Measurements from ENCODE around the gene OR13C9. TPM values are rescaled to one million over a fixed set of nuclear protein-coding genes. Genes with fewer than 3 reads are reported as not detected.
"Not testable (repeated sequence)": the region's sequence is repeated elsewhere in the genome, so short reads cannot be mapped to it uniquely, and the experiment has no call there.

The OR13C9 gene
- total and polyA plus RNA-seq, 2 donors (not counting 3 experiments of a cell fraction or from before 2014, with no cell fraction given) = not detected

GRCh38 chr9:104635456-104635855, 17.5 kb upstream of the OR13C9 start:
- no peak for DNase-seq (ENCODE audit: low read depth, low spot score)
- CTCF ChIA-PET = no interaction called here
- Histone ChIP-seq H3K4me2 (ENCODE audit: insufficient read depth, low read length) (no peak overlapping the region), H4K20me1 (replicated peaks; ENCODE audit: control insufficient read depth, extremely low read depth, insufficient read depth, low read length) (no peaks in the 10 kb centered on the region), H3K79me2 (ENCODE audit: control insufficient read depth, insufficient read depth, low read length) (no peaks in the 10 kb centered on the region), H3K9ac (replicated peaks; ENCODE audit: extremely low read depth, insufficient read depth, low read length) (no peak overlapping the region), H2AFZ (ENCODE audit: low read depth, low read length) (no peak overlapping the region), H3K27me3 (ENCODE audit: control insufficient read depth in 2 of 2, insufficient read depth in 2 of 2, low read length in 2 of 2) (no peaks in the 10 kb centered on the region), H3K27ac (ENCODE audit: insufficient read depth, low read depth, low read length) (no peak overlapping the region), H3K9me3 (replicated peaks; ENCODE audit: control insufficient read depth, insufficient read depth, low read length) (peaks cover 6% of the 10 kb centered on the region), H3K4me3 (replicated peaks in 1 of 3; ENCODE audit: insufficient read depth in 1 of 3, low read depth in 1 of 3, low read length in 3 of 3) (no peak overlapping the region), H3K36me3 (ENCODE audit: control insufficient read depth in 2 of 2, extremely low read depth in 1 of 2, insufficient read depth in 2 of 2, low read length in 2 of 2) (no peaks in the 10 kb centered on the region), H3K4me1 (ENCODE audit: control insufficient read depth, extremely low read depth, insufficient read depth, low read length) (no peaks in the 10 kb centered on the region), H3K9me1 (replicated peaks; ENCODE audit: control insufficient read depth, extremely low read depth, insufficient read depth, low read length) (no peaks in the 10 kb centered on the region)
- FAIRE-seq = no peak
- BruUV-seq (replicated peaks) = no TSS peak
- dilution Hi-C loops (cut with MboI; ENCODE audit: extremely low pct_ligation_motif_present, low sequenced_read_pairs) = no loop called here
- intact Hi-C loops (cut with micrococcal nuclease) = no loop called here
- no peak for TF ChIP-seq GATA2 (IDR thresholded peaks at IDR 0.05; ENCODE audit: insufficient read depth, insufficient read length, low read depth, low read length)
- TF ChIP-seq POLR2A (IDR thresholded peaks at IDR 0.05; ENCODE audit: low read depth, low read length) = no peak
- no peak for TF ChIP-seq FOS (IDR thresholded peaks at IDR 0.05; ENCODE audit: borderline replicate concordance, insufficient read depth, low read length)
- POLR2A ChIA-PET = no interaction called here

- FAIRE-seq = no peak
- dilution Hi-C loops (cut with MboI; ENCODE audit: extremely low pct_ligation_motif_present, low sequenced_read_pairs) (no loop called here), intact Hi-C loops (cut with micrococcal nuclease) (no loop called here)
- Histone ChIP-seq H3K79me2 (ENCODE audit: control insufficient read depth, insufficient read depth, low read length) (no peaks in the 10 kb centered on the region), H3K9me3 (replicated peaks; ENCODE audit: control insufficient read depth, insufficient read depth, low read length) (peaks cover 6% of the 10 kb centered on the region), H4K20me1 (replicated peaks; ENCODE audit: control insufficient read depth, extremely low read depth, insufficient read depth, low read length) (no peaks in the 10 kb centered on the region), H3K4me3 (replicated peaks in 1 of 3; ENCODE audit: insufficient read depth in 1 of 3, low read depth in 1 of 3, low read length in 3 of 3) (no peak overlapping the region), H3K27ac (ENCODE audit: insufficient read depth, low read depth, low read length) (no peak overlapping the region), H3K9me1 (replicated peaks; ENCODE audit: control insufficient read depth, extremely low read depth, insufficient read depth, low read length) (no peaks in the 10 kb centered on the region), H3K9ac (replicated peaks; ENCODE audit: extremely low read depth, insufficient read depth, low read length) (no peak overlapping the region), H2AFZ (ENCODE audit: low read depth, low read length) (no peak overlapping the region), H3K4me1 (ENCODE audit: control insufficient read depth, extremely low read depth, insufficient read depth, low read length) (no peaks in the 10 kb centered on the region), H3K4me2 (ENCODE audit: insufficient read depth, low read length) (no peak overlapping the region), H3K27me3 (ENCODE audit: control insufficient read depth in 2 of 2, insufficient read depth in 2 of 2, low read length in 2 of 2) (no peaks in the 10 kb centered on the region), H3K36me3 (ENCODE audit: control insufficient read depth in 2 of 2, extremely low read depth in 1 of 2, insufficient read depth in 2 of 2, low read length in 2 of 2) (no peaks in the 10 kb centered on the region)
- no peak for DNase-seq (ENCODE audit: low read depth, low spot score)
- ChIA-PET CTCF (no interaction called here), POLR2A (no interaction called here)
- TF ChIP-seq POLR2A (IDR thresholded peaks at IDR 0.05; ENCODE audit: low read depth, low read length) (no peak), JUN (IDR thresholded peaks at IDR 0.05; ENCODE audit: borderline replicate concordance, insufficient read depth, insufficient read length, low read depth) (no peak), MYC (IDR thresholded peaks at IDR 0.05; ENCODE audit: low read depth, low read length) (no peak), FOS (IDR thresholded peaks at IDR 0.05; ENCODE audit: borderline replicate concordance, insufficient read depth, low read length) (no peak), CTCF (IDR thresholded peaks at IDR 0.05; ENCODE audit: extremely low read depth in 1 of 2, insufficient read depth in 1 of 2, low read depth in 1 of 2, low read length in 2 of 2) (no peak), GATA2 (IDR thresholded peaks at IDR 0.05; ENCODE audit: insufficient read depth, insufficient read length, low read depth, low read length) (no peak), EZH2 (IDR thresholded peaks at IDR 0.05; ENCODE audit: borderline replicate concordance, low read depth, low read length, severe bottlenecking) (no peak), POLR2AphosphoS5 (IDR thresholded peaks at IDR 0.05; ENCODE audit: insufficient read depth, low read depth, low read length) (no peak)
- TF ChIP-seq, protein P1, sequence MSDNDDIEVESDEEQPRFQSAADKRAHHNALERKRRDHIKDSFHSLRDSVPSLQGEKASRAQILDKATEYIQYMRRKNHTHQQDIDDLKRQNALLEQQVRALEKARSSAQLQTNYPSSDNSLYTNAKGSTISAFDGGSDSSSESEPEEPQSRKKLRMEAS (IDR thresholded peaks at IDR 0.05; ENCODE audit: insufficient read depth, insufficient read length) = no peak
- no TSS peak for BruUV-seq (replicated peaks)
These were observed 16.0 kb upstream of the OR13C9 start for GRCh38 chr9:104633976-104634520.

- H3K27ac ChIP-seq (ENCODE audit: insufficient read depth, low read depth, low read length); H4K20me1 ChIP-seq (replicated peaks; ENCODE audit: control insufficient read depth, extremely low read depth, insufficient read depth, low read length); intact Hi-C loops (cut with micrococcal nuclease); CTCF ChIA-PET; H3K4me1 ChIP-seq (ENCODE audit: control insufficient read depth, extremely low read depth, insufficient read depth, low read length); H3K9ac ChIP-seq (replicated peaks; ENCODE audit: extremely low read depth, insufficient read depth, low read length); H3K36me3 ChIP-seq (ENCODE audit: control insufficient read depth in 2 of 2, extremely low read depth in 1 of 2, insufficient read depth in 2 of 2, low read length in 2 of 2); H2AFZ ChIP-seq (ENCODE audit: low read depth, low read length); H3K9me3 ChIP-seq (replicated peaks; ENCODE audit: control insufficient read depth, insufficient read depth, low read length); H3K79me2 ChIP-seq (ENCODE audit: control insufficient read depth, insufficient read depth, low read length); dilution Hi-C loops (cut with MboI; ENCODE audit: extremely low pct_ligation_motif_present, low sequenced_read_pairs); FAIRE-seq; H3K4me2 ChIP-seq (ENCODE audit: insufficient read depth, low read length); POLR2A ChIA-PET; H3K27me3 ChIP-seq (ENCODE audit: control insufficient read depth in 2 of 2, insufficient read depth in 2 of 2, low read length in 2 of 2); H3K9me1 ChIP-seq (replicated peaks; ENCODE audit: control insufficient read depth, extremely low read depth, insufficient read depth, low read length); BruUV-seq (replicated peaks); H3K4me3 ChIP-seq (replicated peaks in 1 of 3; ENCODE audit: insufficient read depth in 1 of 3, low read depth in 1 of 3, low read length in 3 of 3); DNase-seq (ENCODE audit: low read depth, low spot score): not testable (repeated sequence)
These were observed 8.0 kb upstream of the OR13C9 start for GRCh38 chr9:104625964-104626363.

Data from endothelial cell of umbilical vein (primary cell).